GM21515 (cell line): ENCODE data around the gene ITPK1.
"Not testable (repeated sequence)": the region's sequence is repeated elsewhere in the genome, so short reads cannot be mapped to it uniquely, and the experiment has no call there.

Experiments
- ATAC-seq: cut with Tn5 transposase; IDR thresholded peaks from one replicate; pipeline ENCODE4 v1.9.1; 2021; ENCODE audit not compliant: unreplicated experiment

ITPK1 gene

GRCh38 chr14:93062013-93062412 is 53.7 kb downstream of the ITPK1 start:
- not testable (repeated sequence) for ATAC-seq

GRCh38 chr14:93061380-93062012 is 54.2 kb downstream of the ITPK1 start:
- no peak for ATAC-seq

- no peak for ATAC-seq
Measured at GRCh38 chr14:93060841-93061240, 54.9 kb downstream of the ITPK1 start.

DNA sequence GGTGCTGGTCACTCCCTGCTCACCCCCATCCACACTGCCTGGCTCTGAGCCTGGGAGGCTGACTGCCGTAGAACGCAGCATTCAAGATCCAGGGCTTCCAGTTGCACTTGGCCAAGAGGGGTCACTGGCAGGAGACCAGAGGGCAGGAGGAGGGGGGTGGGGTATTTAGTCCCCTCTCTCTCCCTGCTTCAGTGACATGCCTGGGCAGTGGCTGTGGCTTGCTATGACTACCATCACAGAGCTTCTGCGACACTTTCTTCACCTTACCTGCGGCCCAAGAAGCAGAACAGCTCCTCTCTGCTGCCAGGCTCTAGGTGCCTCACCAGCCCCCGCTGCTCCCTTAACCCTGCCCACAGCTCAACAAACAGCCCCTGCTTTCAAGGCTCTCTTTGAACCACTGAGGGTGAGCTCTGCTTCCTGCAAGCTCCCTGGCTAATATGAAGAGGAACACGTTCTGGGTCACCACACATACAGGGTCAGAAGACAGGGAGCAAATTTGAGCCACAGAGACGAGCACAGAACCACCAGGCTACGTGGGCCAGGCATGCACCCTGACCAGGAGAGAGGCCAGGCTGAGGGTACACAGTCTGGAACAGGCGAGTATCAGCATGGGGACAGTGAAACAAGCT is 55.7 kb downstream of the ITPK1 start:
- ATAC-seq: no peak

- ATAC-seq: no peak
Measured at GRCh38 chr14:93059260-93059659, 56.5 kb downstream of the ITPK1 start.

- no peak for ATAC-seq
Measured at GRCh38 chr14:93057586-93058280, 58.0 kb downstream of the ITPK1 start.

GRCh38 chr14:93056840-93057585 is 58.7 kb downstream of the ITPK1 start:
- ATAC-seq: no peak

- no peak for ATAC-seq
Measured at GRCh38 chr14:93056166-93056839, 59.4 kb downstream of the ITPK1 start.

GRCh38 chr14:93055651-93056115 is 60.0 kb downstream of the ITPK1 start:
- ATAC-seq: no peak

DNA sequence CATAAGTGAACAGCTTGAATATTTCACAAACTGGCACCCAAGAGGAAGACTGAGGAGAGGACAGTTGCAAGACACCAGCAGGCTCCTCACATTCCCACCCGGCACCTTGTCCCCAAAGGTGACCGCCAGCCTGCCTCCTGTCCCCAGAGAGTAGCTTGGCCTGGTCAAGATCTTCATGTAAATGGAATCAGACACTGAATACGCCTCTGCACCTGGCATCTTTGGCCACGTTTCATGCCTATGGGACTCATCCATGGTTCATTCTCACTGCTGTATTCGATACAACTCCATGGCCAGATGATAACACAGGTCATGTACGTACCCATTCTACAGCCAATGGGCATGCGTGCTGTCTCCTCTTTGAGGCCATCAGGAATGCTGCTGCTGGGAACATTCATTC is 60.8 kb downstream of the ITPK1 start:
- ATAC-seq: no peak

DNA sequence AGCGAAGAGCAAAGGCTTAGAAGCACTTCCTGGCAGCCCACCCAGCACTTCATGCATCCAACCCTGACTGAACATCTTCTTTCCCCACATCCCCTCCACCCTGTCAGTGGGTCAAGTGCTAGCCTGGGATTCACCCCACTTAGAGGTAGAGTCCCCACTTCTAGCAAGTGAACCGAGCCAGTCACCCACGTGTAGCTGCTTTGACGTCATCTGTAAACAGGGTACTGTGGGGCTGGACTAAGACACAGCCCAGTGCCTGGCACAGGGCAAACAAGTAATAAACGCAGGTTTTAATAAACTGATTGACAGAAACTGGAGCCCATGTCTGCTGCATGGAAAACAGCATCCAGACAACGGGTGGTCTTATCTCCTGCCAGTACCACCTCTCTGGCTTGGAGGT is 61.7 kb downstream of the ITPK1 start:
- no peak for ATAC-seq

DNA sequence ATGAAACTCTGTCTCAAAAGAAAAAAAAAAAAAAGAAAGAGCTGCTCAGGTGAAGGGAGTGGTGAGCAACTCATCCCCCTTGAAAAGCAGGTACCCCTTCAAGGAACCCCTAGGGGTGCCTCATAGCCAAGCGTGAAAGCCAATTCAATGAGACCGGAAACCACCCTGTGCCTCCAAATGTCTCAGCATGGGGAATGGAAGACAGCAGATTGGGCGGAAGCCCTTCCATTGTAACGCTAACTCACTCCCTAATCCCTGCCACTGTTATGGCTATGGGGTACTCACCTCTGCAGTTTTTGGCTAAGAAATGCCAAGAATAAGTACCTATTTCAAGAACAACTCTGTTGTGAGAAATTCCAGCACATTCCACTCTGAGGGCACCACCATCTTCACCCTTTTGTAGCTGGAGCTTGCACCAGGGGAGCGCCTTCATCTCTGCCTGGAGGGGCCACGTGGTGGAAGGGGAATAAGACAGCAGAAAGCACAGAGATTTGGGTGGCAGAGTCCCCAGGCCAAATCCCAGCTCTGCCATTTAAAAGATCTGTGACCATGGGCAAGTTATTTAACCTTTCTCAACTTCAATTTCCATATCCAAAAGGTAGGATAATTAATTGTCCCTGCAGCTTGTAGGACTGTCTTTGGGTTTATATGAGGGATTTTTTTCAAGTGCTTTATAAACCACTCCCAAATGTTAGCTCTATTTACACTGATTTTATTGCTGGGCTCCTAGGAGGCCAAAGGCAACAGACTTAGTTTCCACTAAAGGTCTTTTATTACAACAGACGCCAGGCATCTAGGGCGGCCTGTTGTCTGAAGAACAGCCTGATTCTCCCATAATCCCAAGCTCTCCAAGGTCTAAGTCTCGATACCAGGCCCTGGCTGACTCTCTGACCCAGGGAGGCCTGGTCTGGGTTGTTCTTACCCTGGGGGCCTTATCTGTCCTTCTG is 63.9 kb downstream of the ITPK1 start:
- no peak for ATAC-seq

GRCh38 chr14:93050761-93051160 is 65.0 kb downstream of the ITPK1 start:
- no peak for ATAC-seq

DNA sequence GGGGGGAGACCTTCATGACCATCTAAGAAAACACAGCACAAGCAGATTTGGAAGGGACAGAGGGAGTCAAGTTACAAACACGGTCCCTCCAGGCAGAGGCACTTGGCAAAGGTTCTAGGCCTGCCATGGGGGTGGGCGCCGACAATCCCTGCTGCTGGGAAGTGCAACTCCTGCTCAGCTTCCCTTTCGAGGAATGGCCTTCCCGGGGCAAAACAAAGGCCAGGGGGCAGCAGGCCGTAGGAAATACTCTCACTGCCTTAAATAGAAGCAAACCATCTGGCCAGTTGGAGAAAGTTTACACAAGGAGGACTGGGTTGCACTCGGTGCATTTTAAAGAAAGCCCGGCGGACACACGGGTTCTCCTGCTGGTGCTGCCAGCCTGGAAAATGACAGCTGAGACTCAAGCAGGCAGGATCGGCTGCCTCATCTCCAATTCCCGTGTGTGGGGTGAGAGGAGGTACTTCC is 65.8 kb downstream of the ITPK1 start:
- ATAC-seq: no peak

GRCh38 chr14:93049315-93049714 is 66.4 kb downstream of the ITPK1 start:
- ATAC-seq: no peak

DNA sequence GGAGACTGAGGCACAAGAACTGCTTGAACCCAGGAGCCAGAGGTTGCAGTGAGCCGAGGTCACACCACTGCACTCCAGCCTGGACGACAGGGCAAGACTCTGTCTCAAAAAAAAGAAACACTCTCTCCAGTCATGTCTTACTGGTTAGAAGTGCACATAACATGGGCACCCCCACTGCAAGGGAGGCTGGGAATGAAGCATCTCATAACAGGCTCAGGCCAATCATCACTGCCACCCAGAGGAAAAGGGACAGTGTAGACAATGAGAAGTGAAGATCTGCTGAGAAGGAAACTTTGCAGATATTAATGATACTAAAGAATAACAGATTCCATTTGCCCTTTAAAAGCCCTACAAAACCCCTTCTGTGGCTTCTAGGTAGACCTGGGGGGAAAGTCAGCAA is 66.9 kb downstream of the ITPK1 start:
- ATAC-seq: no peak

DNA sequence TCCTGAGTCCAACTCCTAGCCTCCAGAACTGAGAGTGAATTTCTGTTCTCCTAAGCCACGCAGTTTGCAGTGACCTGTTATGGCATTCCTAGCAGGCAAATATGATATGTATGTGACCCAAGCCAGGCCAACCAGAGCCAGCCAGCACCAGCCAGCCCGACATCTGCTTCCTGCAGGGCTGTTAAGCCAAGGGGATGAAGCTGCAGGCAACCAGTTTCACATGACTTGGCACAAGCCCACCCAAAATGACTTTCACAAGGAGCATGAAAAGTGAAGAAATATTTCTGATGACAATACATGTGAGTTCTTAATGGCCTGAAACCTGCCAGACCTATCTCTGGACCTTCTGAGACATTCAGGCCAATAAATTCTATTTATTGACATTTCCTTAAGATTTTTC is 68.1 kb downstream of the ITPK1 start:
- ATAC-seq: no peak

GRCh38 chr14:93047157-93047556 is 68.6 kb downstream of the ITPK1 start:
- no peak for ATAC-seq

GRCh38 chr14:93046705-93047050 is 69.0 kb downstream of the ITPK1 start:
- no peak for ATAC-seq
